Measurements from ENCODE around the gene LINGO4.

Gene LINGO4

DNA sequence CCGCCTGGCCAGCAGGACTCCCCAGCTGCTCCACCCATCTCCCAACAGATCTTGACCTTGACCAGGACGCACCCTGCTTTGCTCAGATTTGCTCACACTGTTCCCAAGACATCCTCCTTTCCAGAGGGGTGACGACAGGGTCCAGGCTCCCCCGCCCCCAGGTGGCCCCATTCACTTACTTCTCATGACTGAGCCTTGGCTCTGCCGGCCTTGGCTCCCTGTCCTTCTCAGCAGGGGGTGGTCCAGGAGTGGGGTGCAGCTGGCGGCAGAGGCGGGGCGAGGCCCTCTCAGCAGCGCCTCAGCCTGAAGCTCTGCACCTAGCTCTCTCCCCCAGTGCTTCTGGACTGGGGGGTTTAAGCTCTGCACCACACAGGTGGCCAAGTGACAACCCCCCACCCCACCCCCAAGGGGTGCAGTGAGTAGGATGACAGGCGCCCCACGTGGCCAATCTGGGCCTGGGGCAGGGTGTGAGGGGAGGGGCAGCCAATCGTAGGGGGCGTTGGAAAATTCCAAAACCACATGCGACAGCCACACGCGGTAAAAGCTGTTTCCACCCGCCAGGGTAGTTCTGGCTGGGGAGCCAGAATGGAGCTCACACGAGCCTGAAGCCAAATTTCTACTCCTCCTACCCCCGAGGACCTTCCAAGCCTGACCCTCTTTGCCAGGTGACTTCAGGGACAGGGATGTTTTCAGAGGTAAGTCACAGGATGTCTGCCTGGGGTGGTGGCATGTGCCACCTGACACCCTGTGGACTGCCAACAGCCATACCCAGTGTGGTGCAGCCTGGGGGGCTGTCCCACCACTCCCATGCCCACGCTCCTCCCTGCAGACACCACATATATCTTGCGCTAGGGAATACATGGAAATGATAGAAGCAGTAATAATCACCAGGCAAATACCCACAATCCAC is 20.8 kb upstream of the LINGO4 start:
- ATAC-seq, result no peak
- no peak for TF ChIP-seq ZC3H10 (CRISPR knock-in tag; IDR thresholded peaks at IDR 0.05)
- TF ChIP-seq SNAI2 (CRISPR knock-in tag; IDR thresholded peaks at IDR 0.05), result no peak
- TF ChIP-seq ZNF70 (CRISPR knock-in tag; IDR thresholded peaks at IDR 0.05), result no peak
- TF ChIP-seq CSDC2 (CRISPR knock-in tag; IDR thresholded peaks at IDR 0.05), result no peak
- no peak for TF ChIP-seq BACH2 (CRISPR knock-in tag; IDR thresholded peaks at IDR 0.05; ENCODE audit: borderline replicate concordance)
- no peak for TF ChIP-seq ESRRG (CRISPR knock-in tag; IDR thresholded peaks at IDR 0.05)
- TF ChIP-seq GLIS3 (CRISPR knock-in tag; IDR thresholded peaks at IDR 0.05), result no peak
- no peak for TF ChIP-seq PPARA (CRISPR knock-in tag; IDR thresholded peaks at IDR 0.05; ENCODE audit: borderline replicate concordance)
- no peak for TF ChIP-seq ZFP3 (CRISPR knock-in tag; IDR thresholded peaks at IDR 0.05)
- no peak for TF ChIP-seq CSRNP3 (CRISPR knock-in tag; IDR thresholded peaks at IDR 0.05)
- TF ChIP-seq TOX (CRISPR knock-in tag; IDR thresholded peaks at IDR 0.05; ENCODE audit: borderline replicate concordance), result no peak
- no peak for TF ChIP-seq TSHZ2 (CRISPR knock-in tag; IDR thresholded peaks at IDR 0.05)
- TF ChIP-seq ZFP30 (CRISPR knock-in tag; IDR thresholded peaks at IDR 0.05), result no peak

GRCh38 chr1:151825204-151825603 is 20.0 kb upstream of the LINGO4 start:
- TF ChIP-seq ZFP3 (CRISPR knock-in tag; IDR thresholded peaks at IDR 0.05), result no peak
- TF ChIP-seq SNAI2 (CRISPR knock-in tag; IDR thresholded peaks at IDR 0.05), result no peak
- no peak for TF ChIP-seq ISL1 (CRISPR knock-in tag; IDR thresholded peaks at IDR 0.05)
- no peak for ATAC-seq

DNA sequence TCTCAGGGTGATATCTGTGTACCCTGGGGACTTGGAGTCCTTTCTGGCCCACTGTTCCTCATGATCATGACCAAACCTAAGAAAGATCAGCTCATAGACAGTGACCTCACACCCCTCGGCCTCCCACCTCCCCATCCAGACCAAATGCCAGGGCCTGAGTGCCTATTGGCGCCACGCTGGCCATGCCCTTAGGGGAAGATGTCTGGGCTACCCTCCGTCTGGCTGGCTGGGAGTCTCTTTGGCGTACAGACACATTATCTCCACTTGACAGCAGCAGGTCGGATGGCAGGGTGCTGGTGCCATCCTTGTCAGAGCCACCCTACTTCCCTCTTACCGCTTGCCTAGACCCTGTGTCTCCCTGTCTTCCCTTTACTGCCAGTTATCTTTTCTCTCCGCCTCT is 18.0 kb upstream of the LINGO4 start:
- ATAC-seq, result no peak

More for the DNA sequence above, 18.0 kb upstream of the LINGO4 start:
- no peak for TF ChIP-seq TSHZ2 (CRISPR knock-in tag; IDR thresholded peaks at IDR 0.05)
- no peak for TF ChIP-seq ISL1 (CRISPR knock-in tag; IDR thresholded peaks at IDR 0.05)
- no peak for TF ChIP-seq OSR1 (CRISPR knock-in tag; IDR thresholded peaks at IDR 0.05)
- TF ChIP-seq ZNF70 (CRISPR knock-in tag; IDR thresholded peaks at IDR 0.05), result no peak
- TF ChIP-seq, protein P1, sequence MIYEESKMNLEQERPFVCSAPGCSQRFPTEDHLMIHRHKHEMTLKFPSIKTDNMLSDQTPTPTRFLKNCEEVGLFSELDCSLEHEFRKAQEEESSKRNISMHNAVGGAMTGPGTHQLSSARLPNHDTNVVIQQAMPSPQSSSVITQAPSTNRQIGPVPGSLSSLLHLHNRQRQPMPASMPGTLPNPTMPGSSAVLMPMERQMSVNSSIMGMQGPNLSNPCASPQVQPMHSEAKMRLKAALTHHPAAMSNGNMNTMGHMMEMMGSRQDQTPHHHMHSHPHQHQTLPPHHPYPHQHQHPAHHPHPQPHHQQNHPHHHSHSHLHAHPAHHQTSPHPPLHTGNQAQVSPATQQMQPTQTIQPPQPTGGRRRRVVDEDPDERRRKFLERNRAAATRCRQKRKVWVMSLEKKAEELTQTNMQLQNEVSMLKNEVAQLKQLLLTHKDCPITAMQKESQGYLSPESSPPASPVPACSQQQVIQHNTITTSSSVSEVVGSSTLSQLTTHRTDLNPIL (CRISPR knock-in tag; IDR thresholded peaks at IDR 0.05; ENCODE audit: low read depth), result no peak
- no peak for TF ChIP-seq CSRNP3 (CRISPR knock-in tag; IDR thresholded peaks at IDR 0.05)
- TF ChIP-seq ZFP3 (CRISPR knock-in tag; IDR thresholded peaks at IDR 0.05), result no peak
- no peak for TF ChIP-seq POU6F1 (CRISPR knock-in tag; IDR thresholded peaks at IDR 0.05; ENCODE audit: borderline replicate concordance, low read depth)
- no peak for TF ChIP-seq PATZ1 (CRISPR knock-in tag; IDR thresholded peaks at IDR 0.05; ENCODE audit: borderline replicate concordance)
- TF ChIP-seq ZFP30 (CRISPR knock-in tag; IDR thresholded peaks at IDR 0.05), result no peak
- TF ChIP-seq RARB (CRISPR knock-in tag; IDR thresholded peaks at IDR 0.05), result no peak
